Measurements from ENCODE around the gene MAP3K8. TPM values are rescaled to one million over a fixed set of nuclear protein-coding genes. Genes with fewer than 3 reads are reported as not detected.

Gene MAP3K8
- total and polyA plus RNA-seq, 9 of the 15 experiments (the other 6 are each of a cell fraction or from before 2014, with no cell fraction given), result 6.9 to 23.6 (median 13.6) TPM

DNA sequence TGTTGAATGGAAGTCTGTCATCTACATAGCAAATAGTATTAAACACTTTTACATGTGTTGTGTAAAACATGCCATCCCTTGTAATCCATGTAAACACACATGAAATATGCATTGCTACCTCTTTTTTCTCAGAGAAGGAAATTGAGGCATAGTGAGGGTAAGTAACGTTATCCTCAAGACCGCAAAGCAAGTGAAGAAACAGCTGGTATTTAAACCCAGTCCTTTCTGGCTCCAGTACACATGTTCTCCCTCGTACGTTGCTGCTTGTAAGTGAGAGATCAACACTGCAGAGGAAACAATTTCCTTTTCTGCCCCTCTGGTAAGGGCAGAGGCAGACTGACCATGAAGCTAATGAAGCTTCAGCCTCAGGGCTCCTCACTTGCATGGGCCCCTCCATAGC is 28.5 kb downstream of the MAP3K8 start (continued):
- no peak for TF ChIP-seq PCBP1 (IDR thresholded peaks at IDR 0.05; ENCODE audit: low read depth, low read length, poor library complexity, severe bottlenecking)
- TF ChIP-seq DPF2 (IDR thresholded peaks at IDR 0.05), result no peak
- no peak for TF ChIP-seq RBM34 (IDR thresholded peaks at IDR 0.05; ENCODE audit: borderline replicate concordance, insufficient read depth, low read length)
- TF ChIP-seq EGR1 (conservative IDR thresholded peaks at IDR 0.05), result no peak
- no peak for TF ChIP-seq RUNX1 (IDR thresholded peaks at IDR 0.05; ENCODE audit: low read depth)

DNA sequence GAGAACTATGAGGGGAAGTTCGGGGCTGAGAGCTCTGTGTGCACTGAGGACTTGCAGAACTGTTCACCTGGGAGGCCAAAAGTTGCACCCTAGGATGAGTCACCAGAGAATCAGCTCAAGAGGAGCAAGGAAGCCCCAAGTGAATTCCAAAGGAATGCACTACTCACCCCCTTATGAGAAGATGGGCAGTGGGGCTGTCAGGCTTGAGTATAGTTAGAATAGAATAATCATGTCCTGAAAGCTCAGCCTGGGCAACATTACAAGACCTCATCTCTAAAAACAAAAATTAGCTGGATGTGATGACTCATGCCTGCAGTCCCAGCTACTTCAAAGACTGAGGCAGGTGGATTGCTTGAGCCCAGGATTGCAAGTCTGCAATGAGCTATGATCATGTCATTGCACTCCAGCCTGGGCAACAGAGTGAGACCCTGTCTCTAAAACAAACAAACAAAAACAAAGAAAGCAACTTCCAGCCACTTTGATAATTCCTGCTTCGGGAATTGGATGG is 30.0 kb downstream of the MAP3K8 start:
- Histone ChIP-seq H3K79me2 (ENCODE audit: control insufficient read depth, insufficient read depth, low read length) (no peaks in the 10 kb centered on the region), H3K4me2 (ENCODE audit: insufficient read depth, low read length) (no peak overlapping the region), H3K27ac (ENCODE audit: extremely low read depth, low read depth, low read length) (no peak overlapping the region), H4K20me1 (replicated peaks; ENCODE audit: control insufficient read depth, insufficient read depth, low read length) (no peaks in the 10 kb centered on the region), H3K27me3 (ENCODE audit: control insufficient read depth in 2 of 2, insufficient read depth in 2 of 2, low read length in 2 of 2) (no peaks in the 10 kb centered on the region), H2AFZ (ENCODE audit: low read depth, low read length) (no peak overlapping the region), H3K9me3 (replicated peaks; ENCODE audit: control insufficient read depth, insufficient read depth, low read depth, low read length) (no peaks in the 10 kb centered on the region), H3K4me3 (no peak overlapping the region), H3K4me1 (replicated peaks in 1 of 2; ENCODE audit: control insufficient read depth in 2 of 2, insufficient read depth in 2 of 2, low read length in 2 of 2) (no peaks in the 10 kb centered on the region), H3K36me3 (ENCODE audit: control insufficient read depth, insufficient read depth, low read length) (peaks cover 35% of the 10 kb centered on the region), H3K9ac (ENCODE audit: insufficient read depth in 1 of 2, low read depth in 2 of 2, low read length in 2 of 2) (no peak overlapping the region), H3K9me1 (ENCODE audit: control insufficient read depth, insufficient read depth, low read length) (no peaks in the 10 kb centered on the region)
- no peak for DNase-seq (ENCODE audit: extremely low read depth in 1 of 4, low spot score in 3 of 4)
- no TSS peak for BruUV-seq (replicated peaks)
- ChIA-PET POLR2A (interaction anchor here (0.6 to 1.6 kb wide), 6 partner anchors 9 to 51 kb away, joined by 3 to 4 read pairs (median 3); no protein-coding TSS in a partner anchor), CTCF (ENCODE audit: low intra/inter-chr PET ratio) (no interaction called here)
- ATAC-seq, result 0 out of 3 replicates have a peak, but pooled peaks have one; percentile 31
- WGBS (ENCODE audit: insufficient coverage, low coverage, missing lambda C conversion rate), result 6% methylated on average over 2 of the region's 2 CpGs
- intact Hi-C loops (cut with micrococcal nuclease) (no loop called here), in situ Hi-C loops (cut with MboI) (no loop called here)
- FAIRE-seq, result no peak
- no peak for TF ChIP-seq KDM1A (IDR thresholded peaks at IDR 0.05)
- TF ChIP-seq RBM22 (IDR thresholded peaks at IDR 0.05; ENCODE audit: low read depth, low read length, poor library complexity, severe bottlenecking), result no peak
- TF ChIP-seq, protein P1, sequence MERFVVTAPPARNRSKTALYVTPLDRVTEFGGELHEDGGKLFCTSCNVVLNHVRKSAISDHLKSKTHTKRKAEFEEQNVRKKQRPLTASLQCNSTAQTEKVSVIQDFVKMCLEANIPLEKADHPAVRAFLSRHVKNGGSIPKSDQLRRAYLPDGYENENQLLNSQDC (CRISPR knock-in tag; IDR thresholded peaks at IDR 0.05), result no peak
- TF ChIP-seq JUND (IDR thresholded peaks at IDR 0.05; ENCODE audit: borderline replicate concordance, low read depth, low read length), result peak; percentile 45
- TF ChIP-seq JUND (tag; IDR thresholded peaks at IDR 0.05; ENCODE audit: borderline replicate concordance, low read depth, low read length), result peak; percentile 64; the same call in 1 of the 3 replicates
- 0 out of 2 replicates have a peak, but pooled peaks have one; percentile 19 for TF ChIP-seq C11orf30 (IDR thresholded peaks at IDR 0.05; ENCODE audit: low read depth)
- TF ChIP-seq, protein P2, sequence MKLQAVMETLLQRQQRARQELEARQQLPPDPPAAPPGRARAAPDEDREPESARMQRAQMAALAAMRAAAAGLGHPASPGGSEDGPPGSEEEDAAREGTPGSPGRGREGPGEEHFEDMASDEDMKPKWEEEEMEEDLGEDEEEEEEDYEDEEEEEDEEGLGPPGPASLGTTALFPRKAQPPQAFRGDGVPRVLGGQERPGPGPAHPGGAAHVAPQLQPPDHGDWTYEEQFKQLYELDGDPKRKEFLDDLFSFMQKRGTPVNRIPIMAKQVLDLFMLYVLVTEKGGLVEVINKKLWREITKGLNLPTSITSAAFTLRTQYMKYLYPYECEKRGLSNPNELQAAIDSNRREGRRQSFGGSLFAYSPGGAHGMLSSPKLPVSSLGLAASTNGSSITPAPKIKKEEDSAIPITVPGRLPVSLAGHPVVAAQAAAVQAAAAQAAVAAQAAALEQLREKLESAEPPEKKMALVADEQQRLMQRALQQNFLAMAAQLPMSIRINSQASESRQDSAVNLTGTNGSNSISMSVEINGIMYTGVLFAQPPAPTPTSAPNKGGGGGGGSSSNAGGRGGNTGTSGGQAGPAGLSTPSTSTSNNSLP (IDR thresholded peaks at IDR 0.05; ENCODE audit: borderline replicate concordance, low read depth, low read length), result no peak
- no peak for TF ChIP-seq BACH1 (tag; IDR thresholded peaks at IDR 0.05)
- TF ChIP-seq PHB2 (IDR thresholded peaks at IDR 0.05; ENCODE audit: low read depth), result no peak
- TF ChIP-seq JUN (IDR thresholded peaks at IDR 0.05; ENCODE audit: borderline replicate concordance, low read depth, low read length), result 0 out of 2 replicates have a peak, but pooled peaks have one; percentile 34
- TF ChIP-seq JUN (CRISPR knock-in tag; IDR thresholded peaks at IDR 0.05; ENCODE audit: borderline replicate concordance), result no peak
- no peak for TF ChIP-seq ZNF583 (CRISPR knock-in tag; IDR thresholded peaks at IDR 0.05)
- TF ChIP-seq U2AF2 (optimal IDR thresholded peaks at IDR 0.05; ENCODE audit: low read depth, low read length), result no peak
- 0 out of 2 replicates have a peak, but pooled peaks have one; percentile 7 for TF ChIP-seq MAFG (tag; conservative IDR thresholded peaks at IDR 0.05)
- no peak for TF ChIP-seq ELF1 (tag; IDR thresholded peaks at IDR 0.05)
- peak; percentile 58 for TF ChIP-seq FOSL1 (tag; conservative IDR thresholded peaks at IDR 0.05)
